Stimulated activated CD8-positive, alpha-beta memory T cell treated with anti-CD3 and anti-CD28 coated beads, Interleukin-2, amount 100 ng/mL, for 48 hours (primary cell): Measurements from ENCODE around the gene SOX10.
"Not testable (repeated sequence)": the region's sequence is repeated elsewhere in the genome, so short reads cannot be mapped to it uniquely, and the experiment has no call there.

ENCODE experiments used
- DNase-seq, 2 donors: peaks; one replicate each; pipeline ENCODE4 v3.0.0-alpha.2; 2020; ENCODE audit warnings: low read depth in 2 of 2

SOX10 gene

GRCh38 chr22:37961062-37961461 lies 23.3 kb downstream of the SOX10 start:
- DNase-seq, result no peak

- no peak for DNase-seq
Measured at GRCh38 chr22:37959231-37959825, 25.0 kb downstream of the SOX10 start.

- DNase-seq, result no peak
Measured at GRCh38 chr22:37957232-37957631, 27.1 kb downstream of the SOX10 start.

- DNase-seq, result not testable (repeated sequence)
Measured at GRCh38 chr22:37955825-37956397, 28.4 kb downstream of the SOX10 start.

GRCh38 chr22:37954686-37955085 lies 29.7 kb downstream of the SOX10 start:
- DNase-seq, result no peak

GRCh38 chr22:37953437-37954179 lies 30.7 kb downstream of the SOX10 start, which contains the start of the genes C22orf23 and POLR2F:
C22orf23 (minus strand) TSS chr22:37953601; CDS start chr22:37953149, 452 bp downstream.
POLR2F (plus strand) TSS chr22:37953699; CDS start chr22:37953788, 89 bp downstream.
- DNase-seq, result peak; percentile 92 to 93

GRCh38 chr22:37953062-37953436 lies 31.3 kb downstream of the SOX10 start:
- DNase-seq, result no peak

GRCh38 chr22:37952629-37953028 lies 31.7 kb downstream of the SOX10 start:
- DNase-seq, result not testable (repeated sequence)

- DNase-seq, result no peak
Measured at GRCh38 chr22:37951305-37951704, 33.0 kb downstream of the SOX10 start.

GRCh38 chr22:37947142-37947795 lies 37.1 kb downstream of the SOX10 start:
- not testable (repeated sequence) for DNase-seq

- not testable (repeated sequence) for DNase-seq
Measured at GRCh38 chr22:37944423-37944822, 39.9 kb downstream of the SOX10 start.

- DNase-seq, result no peak
Measured at GRCh38 chr22:37943825-37944198, 40.5 kb downstream of the SOX10 start.

GRCh38 chr22:37943136-37943824 lies 41.1 kb downstream of the SOX10 start:
- no peak for DNase-seq

GRCh38 chr22:37942133-37942532 lies 42.2 kb downstream of the SOX10 start:
- no peak for DNase-seq

- DNase-seq, result no peak
Measured at GRCh38 chr22:37940698-37941376, 43.5 kb downstream of the SOX10 start.

GRCh38 chr22:37933711-37934376 lies 50.5 kb downstream of the SOX10 start:
- peak; percentile 80 for DNase-seq

- DNase-seq, result no peak
Measured at GRCh38 chr22:37932821-37933578, 51.4 kb downstream of the SOX10 start.

GRCh38 chr22:37932401-37932800 lies 52.0 kb downstream of the SOX10 start:
- DNase-seq, result no peak

GRCh38 chr22:37931893-37932389 lies 52.4 kb downstream of the SOX10 start:
- DNase-seq, result no peak

GRCh38 chr22:37930952-37931440 lies 53.4 kb downstream of the SOX10 start:
- no peak for DNase-seq
